ENCODE results near the gene PEX7. TPM values are rescaled to one million over a fixed set of nuclear protein-coding genes. Genes with fewer than 3 reads are reported as not detected.
"Not testable (repeated sequence)": the region's sequence is repeated elsewhere in the genome, so short reads cannot be mapped to it uniquely, and the experiment has no call there.

Gene PEX7
- total RNA-seq, 8 experiments from 2014 or later = 5.0 to 5.8 (median 5.5) TPM

DNA sequence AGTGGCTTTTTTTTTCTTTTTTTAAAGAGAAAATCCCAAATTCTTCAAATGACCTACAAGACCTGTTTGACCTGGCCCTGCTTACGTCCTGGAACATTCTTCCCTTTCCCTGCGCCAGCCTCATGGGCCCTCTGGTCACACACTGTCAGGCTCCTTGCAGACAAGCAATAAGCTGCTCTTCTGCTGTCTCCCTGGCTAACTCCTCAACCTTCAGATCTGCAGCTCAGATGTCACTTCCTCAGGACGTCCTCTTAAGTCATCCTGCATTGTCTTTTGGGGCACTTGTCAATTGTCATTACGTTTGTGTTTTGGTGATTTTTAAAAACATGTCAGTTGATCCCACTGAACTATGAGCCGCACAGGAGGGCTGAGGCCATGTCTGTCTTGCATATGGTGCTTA, 70.8 kb downstream of the PEX7 start:
- no peak for ATAC-seq (replicated peaks in 6 of 8)
- in situ Hi-C loops (cut with MboI; ENCODE audit: low pct_unique_long_range_greater_than_20kb in 2 of 9, low sequenced_read_pairs in 9 of 9, unreplicated experiment in 9 of 9) = no loop called here
- H3K4me1 ChIP-seq (replicated peaks in 1 of 2) = no peaks in the 10 kb centered on the region
- 80 to 100% (median 95%) methylated on average over 1 to 5 of the region's 5 CpGs; no CpG with 5 or more reads in 2 of the 10 experiments for WGBS, 10 experiments
- no peak overlapping the region for H3K27ac ChIP-seq
- H3K4me3 ChIP-seq = no peak overlapping the region

GRCh38 chr6:136895901-136896300, 73.5 kb downstream of the PEX7 start:
- no peaks in the 10 kb centered on the region for H3K4me1 ChIP-seq (replicated peaks in 1 of 2)
- no peak overlapping the region for H3K27ac ChIP-seq
- no peak overlapping the region for H3K4me3 ChIP-seq
- ATAC-seq (replicated peaks in 6 of 8) = no peak
- WGBS, 10 experiments = 61 to 95% (median 93%) methylated on average over 2 to 3 of the region's 3 CpGs; no CpG with 5 or more reads in 2 of the 10 experiments
- in situ Hi-C loops (cut with MboI; ENCODE audit: low pct_unique_long_range_greater_than_20kb in 2 of 9, low sequenced_read_pairs in 9 of 9, unreplicated experiment in 9 of 9) = no loop called here

- Histone ChIP-seq H3K4me1 (replicated peaks in 1 of 2) (no peaks in the 10 kb centered on the region), H3K27ac (no peak overlapping the region), H3K4me3 (no peak overlapping the region)
- in situ Hi-C loops (cut with MboI; ENCODE audit: low pct_unique_long_range_greater_than_20kb in 2 of 9, low sequenced_read_pairs in 9 of 9, unreplicated experiment in 9 of 9) = no loop called here
- ATAC-seq (replicated peaks in 6 of 8) = peak in 1 of 8 experiments; percentile 46
- WGBS, 10 experiments = 89 to 100% (median 100%) methylated on average over 1 of the region's 1 CpG; no CpG with 5 or more reads in 3 of the 10 experiments
Observed at GRCh38 chr6:136897071-136897470, 74.7 kb downstream of the PEX7 start.

GRCh38 chr6:136901212-136901784, 78.9 kb downstream of the PEX7 start:
- 50 to 100% (median 93%) methylated on average over 1 to 5 of the region's 5 CpGs; no CpG with 5 or more reads in 2 of the 10 experiments for WGBS, 10 experiments
- Histone ChIP-seq H3K27ac (no peak overlapping the region), H3K4me3 (no peak overlapping the region), H3K4me1 (replicated peaks in 1 of 2) (no peaks in the 10 kb centered on the region)
- in situ Hi-C loops (cut with MboI; ENCODE audit: low pct_unique_long_range_greater_than_20kb in 2 of 9, low sequenced_read_pairs in 9 of 9, unreplicated experiment in 9 of 9) = no loop called here
- peak in 2 of 8 experiments; percentile 51 to 87 for ATAC-seq (replicated peaks in 6 of 8)

DNA sequence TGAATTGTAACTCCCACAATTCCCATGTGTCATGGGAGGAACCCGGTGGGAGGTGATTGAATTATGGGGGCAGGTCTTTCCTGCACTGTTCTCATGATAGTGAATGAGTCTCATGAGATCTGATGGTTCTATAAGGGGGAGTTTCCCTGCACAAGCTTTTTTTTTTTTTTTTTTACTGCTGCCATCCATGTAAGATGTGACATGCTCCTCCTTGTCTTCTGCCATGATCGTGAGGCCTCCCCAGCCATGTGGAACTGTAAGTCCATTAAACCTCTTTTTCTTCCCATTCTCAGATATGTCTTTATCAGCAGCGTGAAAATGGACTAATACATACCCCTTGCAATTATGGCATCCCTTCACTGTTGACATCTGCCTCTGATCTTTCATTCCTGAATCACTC, 82.1 kb downstream of the PEX7 start:
- 93 to 100% (median 100%) methylated on average over 1 to 3 of the region's 3 CpGs; no CpG with 5 or more reads in 2 of the 10 experiments for WGBS, 10 experiments
- H3K4me1 ChIP-seq (replicated peaks in 1 of 2); H3K27ac ChIP-seq; ATAC-seq (replicated peaks in 6 of 8); H3K4me3 ChIP-seq; in situ Hi-C loops (cut with MboI; ENCODE audit: low pct_unique_long_range_greater_than_20kb in 2 of 9, low sequenced_read_pairs in 9 of 9, unreplicated experiment in 9 of 9): not testable (repeated sequence)

- no peaks in the 10 kb centered on the region for H3K4me1 ChIP-seq (replicated peaks in 1 of 2)
- no peak overlapping the region for H3K27ac ChIP-seq
- in situ Hi-C loops (cut with MboI; ENCODE audit: low pct_unique_long_range_greater_than_20kb in 2 of 9, low sequenced_read_pairs in 9 of 9, unreplicated experiment in 9 of 9) = no loop called here
- H3K4me3 ChIP-seq = no peak overlapping the region
- 100% methylated on average over 1 of the region's 1 CpG; no CpG with 5 or more reads in 6 of the 10 experiments for WGBS, 10 experiments
- no peak for ATAC-seq (replicated peaks in 6 of 8)
Observed at GRCh38 chr6:136914947-136915346, 92.6 kb downstream of the PEX7 start.

GRCh38 chr6:136918706-136919105, 96.3 kb downstream of the PEX7 start:
- in situ Hi-C loops (cut with MboI; ENCODE audit: low pct_unique_long_range_greater_than_20kb in 2 of 9, low sequenced_read_pairs in 9 of 9, unreplicated experiment in 9 of 9) = no loop called here
- no peak for ATAC-seq (replicated peaks in 6 of 8)
- 76 to 100% (median 88%) methylated on average over 1 to 3 of the region's 3 CpGs; no CpG with 5 or more reads in 1 of the 10 experiments for WGBS, 10 experiments
- Histone ChIP-seq H3K4me1 (replicated peaks in 1 of 2) (peaks cover 3 to 11% of the 10 kb centered on the region in 2 donors), H3K27ac (no peak overlapping the region), H3K4me3 (no peak overlapping the region)

GRCh38 chr6:136920216-136920615, 97.8 kb downstream of the PEX7 start:
- in situ Hi-C loops (cut with MboI; ENCODE audit: low pct_unique_long_range_greater_than_20kb in 2 of 9, low sequenced_read_pairs in 9 of 9, unreplicated experiment in 9 of 9) = no loop called here
- no peak for ATAC-seq (replicated peaks in 6 of 8)
- 10 to 80% (median 59%) methylated on average over 1 to 6 of the region's 6 CpGs; no CpG with 5 or more reads in 3 of the 10 experiments for WGBS, 10 experiments
- no peak overlapping the region for H3K27ac ChIP-seq
- no peak overlapping the region for H3K4me3 ChIP-seq
- H3K4me1 ChIP-seq (replicated peaks in 1 of 2) = peaks cover 3 to 11% of the 10 kb centered on the region in 2 donors

GRCh38 chr6:136920671-136921380, 98.4 kb downstream of the PEX7 start:
- peak; percentile 9 to 38 (median 29) for ATAC-seq (replicated peaks in 6 of 8)
- Histone ChIP-seq H3K27ac (no peak overlapping the region), H3K4me1 (replicated peaks in 1 of 2) (peaks cover 3 to 11% of the 10 kb centered on the region in 2 donors), H3K4me3 (peak overlapping the region; percentile 33 to 49 (median 44))
- WGBS, 10 experiments = 5 to 24% (median 12%) methylated on average over 2 to 14 of the region's 37 CpGs; no CpG with 5 or more reads in 2 of the 10 experiments
- in situ Hi-C loops (cut with MboI; ENCODE audit: low pct_unique_long_range_greater_than_20kb in 2 of 9, low sequenced_read_pairs in 9 of 9, unreplicated experiment in 9 of 9) = no loop called here

- in situ Hi-C loops (cut with MboI; ENCODE audit: low pct_unique_long_range_greater_than_20kb in 2 of 9, low sequenced_read_pairs in 9 of 9, unreplicated experiment in 9 of 9) = no loop called here
- peaks cover 3 to 11% of the 10 kb centered on the region in 2 donors for H3K4me1 ChIP-seq (replicated peaks in 1 of 2)
- peak; percentile 22 to 72 (median 66) for ATAC-seq (replicated peaks in 6 of 8)
- H3K4me3 ChIP-seq = peak overlapping the region; percentile 33 to 49 (median 44)
- no peak overlapping the region for H3K27ac ChIP-seq
- WGBS, 10 experiments = 0 to 3% methylated on average over 5 to 6 of the region's 59 CpGs; no CpG with 5 or more reads in 8 of the 10 experiments
Observed at GRCh38 chr6:136921381-136921935, 99.1 kb downstream of the PEX7 start.

- H3K4me1 ChIP-seq (replicated peaks in 1 of 2) = peaks cover 3 to 11% of the 10 kb centered on the region in 2 donors
- peak; percentile 13 to 75 (median 69) for ATAC-seq (replicated peaks in 6 of 8)
- peak within 1 kb of the TSS; percentile 33 to 49 (median 44) for H3K4me3 ChIP-seq
- in situ Hi-C loops (cut with MboI; ENCODE audit: low pct_unique_long_range_greater_than_20kb in 2 of 9, low sequenced_read_pairs in 9 of 9, unreplicated experiment in 9 of 9) = no loop called here
- WGBS, 10 experiments = 0% methylated on average over 2 to 19 of the region's 86 CpGs; no CpG with 5 or more reads in 7 of the 10 experiments
- no peak within 1 kb of the TSS for H3K27ac ChIP-seq
Observed at GRCh38 chr6:136921936-136922684, 99.7 kb downstream of the PEX7 start, which contains the start of gene SLC35D3. Gene SLC35D3 (plus strand): TSS chr6:136922301. CDS start chr6:136922429, 128 bp downstream.

GRCh38 chr6:136922685-136923006, 100.3 kb downstream of the PEX7 start:
- ATAC-seq (replicated peaks in 6 of 8) = peak in 1 of 8 experiments; percentile 36
- in situ Hi-C loops (cut with MboI; ENCODE audit: low pct_unique_long_range_greater_than_20kb in 2 of 9, low sequenced_read_pairs in 9 of 9, unreplicated experiment in 9 of 9) = no loop called here

More at GRCh38 chr6:136922685-136923006, 100.3 kb downstream of the PEX7 start:
- Histone ChIP-seq H3K4me1 (replicated peaks in 1 of 2) (peaks cover 3 to 11% of the 10 kb centered on the region in 2 donors), H3K4me3 (peak overlapping the region in 4 of 5 donors; percentile 33 to 47 (median 42)), H3K27ac (no peak overlapping the region)
- 6% methylated on average over 7 of the region's 29 CpGs; no CpG with 5 or more reads in 9 of the 10 experiments for WGBS, 10 experiments
